Mammary epithelial cell (primary cell): Measurements from ENCODE around the gene RNF220.

Source experiments
- CTCF ChIP-seq, 2 donors: IDR thresholded peaks in 1 of 2; conservative IDR thresholded peaks in 1 of 2; 2 replicates each; pipeline ENCODE4 v1.5.1; 2011 to 2012; ENCODE audit warnings: inconsistent platforms in 2 of 2, low read length in 2 of 2, mild to moderate bottlenecking in 2 of 2, control low read depth in 1 of 2, low read depth in 1 of 2; ENCODE audit not compliant: insufficient read depth in 1 of 2; ENCODE audit errors: extremely low read depth in 1 of 2
- EZH2 ChIP-seq: IDR thresholded peaks from 2 replicates; pipeline ENCODE4 v1.6.1; 2012; ENCODE audit warnings: low read length, inconsistent platforms, borderline replicate concordance

- no peak for TF ChIP-seq CTCF (conservative IDR thresholded peaks at IDR 0.05 in 1 of 2, IDR thresholded peaks at IDR 0.05 in 1 of 2; ENCODE audit: extremely low read depth in 1 of 2, insufficient read depth in 1 of 2, low read depth in 1 of 2, low read length in 2 of 2)
- TF ChIP-seq EZH2: no peak
Observed at GRCh38 chr1:44542420-44543063, 137.5 kb downstream of the RNF220 start.
